Measurements from ENCODE around the gene CST9.

DNA sequence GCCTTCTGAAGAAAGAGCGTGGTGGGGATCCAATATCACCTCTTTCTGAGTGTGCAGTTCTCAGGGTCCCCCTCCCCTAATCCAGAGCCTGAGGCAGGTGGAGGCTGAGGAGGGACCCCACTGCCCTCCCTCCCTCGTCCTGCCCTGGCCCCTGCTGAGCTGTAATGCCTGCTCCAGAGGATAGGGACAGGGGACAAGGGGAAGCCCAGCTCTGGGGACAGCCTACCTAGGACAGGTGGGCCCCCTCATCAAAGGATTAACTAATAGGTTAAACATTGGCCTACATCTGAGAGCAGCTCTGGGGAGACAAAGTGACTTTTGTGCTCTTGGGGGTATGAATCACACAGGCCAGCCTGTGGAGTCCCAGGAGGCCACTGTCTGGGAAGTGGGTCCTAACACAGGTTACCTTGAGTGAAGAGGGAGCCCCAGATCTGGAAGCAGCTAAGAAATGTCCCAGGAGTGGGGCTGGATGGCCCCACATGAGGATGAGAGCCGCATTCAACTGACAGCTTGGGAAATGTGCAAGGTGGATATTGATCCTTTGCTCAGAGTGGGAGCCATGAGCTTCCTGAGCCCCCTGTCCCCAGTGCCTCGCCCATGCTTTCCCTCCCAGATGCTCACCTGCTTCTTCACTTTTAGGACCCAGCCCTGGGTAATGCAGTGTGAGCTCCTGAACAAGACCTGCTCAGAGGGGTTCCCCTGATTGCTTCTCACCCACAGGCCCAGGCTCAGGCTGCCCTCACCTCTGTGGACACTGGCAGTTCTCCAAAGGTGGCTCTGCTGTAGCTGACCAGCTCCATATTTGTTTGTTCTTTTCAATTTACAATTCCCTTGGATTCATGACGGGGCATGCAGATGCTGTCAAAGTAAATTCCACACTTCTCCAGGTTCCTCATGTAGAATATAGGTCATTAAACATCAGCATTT, 19.6 kb downstream of the CST9 start:
- no peak for TF ChIP-seq POLR2A (IDR thresholded peaks at IDR 0.05; ENCODE audit: low read depth, low read length)
- TF ChIP-seq POLR2AphosphoS5 (IDR thresholded peaks at IDR 0.05; ENCODE audit: low read depth, low read length), result no peak
